Activated CD8-positive, alpha-beta memory T cell treated with anti-CD3 and anti-CD28 coated beads, Interleukin-2, amount 50 U/mL, for 48 hours (primary cell): ENCODE data around the gene GTF2A1L.

Experiments
- DNase-seq: peaks from one replicate; pipeline ENCODE4 v3.0.0-alpha.2; 2020

Gene GTF2A1L

DNA sequence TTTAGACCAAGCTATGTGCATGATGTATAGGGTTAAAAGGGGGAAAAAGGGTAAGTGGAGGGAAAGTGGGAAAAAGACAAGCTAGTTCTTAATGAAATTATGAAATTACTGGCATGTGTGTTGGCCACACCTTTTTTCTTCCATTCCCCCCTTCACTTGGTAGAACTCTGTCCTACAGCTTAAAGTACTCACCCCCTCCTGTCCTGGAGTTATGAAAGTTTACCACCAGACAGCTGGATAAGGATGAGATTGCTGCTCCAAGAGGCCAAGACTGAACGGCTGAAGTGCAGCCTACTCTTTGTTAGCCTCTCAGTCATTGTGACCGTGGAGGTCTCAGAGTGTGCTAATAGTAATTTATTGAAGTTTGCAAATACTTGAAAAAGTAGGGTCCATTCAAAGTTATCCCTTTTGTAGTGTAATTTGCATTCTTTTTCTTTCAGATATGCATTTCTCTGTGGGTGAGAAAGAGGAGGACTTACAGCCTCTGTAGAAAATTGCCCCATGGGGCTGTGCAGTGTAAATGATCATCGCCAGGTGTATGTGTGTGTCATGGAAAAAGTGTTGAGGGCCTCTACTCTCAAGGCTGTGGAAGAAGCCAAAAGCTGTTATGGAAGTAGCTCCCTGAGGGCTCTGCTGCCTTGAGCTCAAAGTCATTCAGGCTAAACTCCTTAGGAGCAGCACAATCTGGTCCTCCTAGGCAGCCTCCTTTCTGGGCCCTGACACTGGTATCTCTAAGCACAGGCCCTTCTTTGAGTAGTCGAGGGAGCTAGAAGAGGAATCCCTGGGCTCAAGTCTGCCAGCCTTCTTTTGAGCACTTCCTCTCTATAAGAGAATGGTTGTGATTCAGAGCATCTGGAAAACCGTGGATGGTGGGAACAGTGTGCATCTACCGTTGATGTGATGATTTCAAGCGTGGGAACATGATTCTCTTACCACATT is 91.7 kb downstream of the GTF2A1L start:
- no peak for DNase-seq

- no peak for DNase-seq
These were observed 93.7 kb downstream of the GTF2A1L start for GRCh38 chr2:48711343-48711742.

- DNase-seq: no peak
These were observed 94.5 kb downstream of the GTF2A1L start for GRCh38 chr2:48712151-48712550.

DNA sequence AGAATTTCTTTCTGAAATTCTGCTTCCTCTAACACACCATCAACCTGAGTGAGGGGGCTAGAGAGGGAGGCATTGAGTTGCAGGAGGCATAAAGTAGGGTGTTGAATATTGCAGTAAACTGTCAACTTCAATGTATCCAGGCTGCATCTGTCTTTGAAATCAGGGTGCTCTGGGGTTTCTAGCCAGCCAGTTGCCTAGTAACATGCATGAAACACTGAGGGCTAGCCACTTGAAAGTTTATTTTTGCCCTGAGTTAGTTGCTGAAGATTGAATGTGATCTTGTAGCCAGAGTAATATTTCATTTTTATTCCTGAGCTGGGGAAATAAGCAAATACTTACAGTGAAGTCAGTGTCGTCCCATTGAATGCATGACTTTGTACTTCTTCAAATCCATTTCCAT is 96.0 kb downstream of the GTF2A1L start:
- no peak for DNase-seq

DNA sequence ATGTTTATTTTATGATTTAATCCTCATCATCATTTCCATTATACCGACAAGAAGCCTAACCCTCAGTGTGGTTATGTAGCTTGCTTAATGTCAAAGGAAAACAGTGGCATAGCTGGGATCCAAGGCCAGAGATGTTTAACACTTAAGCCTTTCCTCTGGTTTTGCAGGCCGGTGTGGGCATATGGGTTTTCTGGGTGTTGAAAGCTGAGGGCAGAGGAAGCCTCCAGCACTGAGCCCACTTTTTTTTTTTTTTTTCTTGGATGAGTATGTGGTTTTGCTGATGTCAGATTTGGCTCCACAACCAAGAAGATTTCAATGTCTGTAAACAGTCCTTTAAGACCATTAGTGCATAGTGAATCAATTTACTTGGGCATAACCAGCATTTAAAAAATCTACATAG is 96.6 kb downstream of the GTF2A1L start:
- no peak for DNase-seq

GRCh38 chr2:48715042-48715899 is 97.6 kb downstream of the GTF2A1L start:
- DNase-seq: no peak

- DNase-seq: no peak
These were observed 98.3 kb downstream of the GTF2A1L start for GRCh38 chr2:48715956-48716355.

DNA sequence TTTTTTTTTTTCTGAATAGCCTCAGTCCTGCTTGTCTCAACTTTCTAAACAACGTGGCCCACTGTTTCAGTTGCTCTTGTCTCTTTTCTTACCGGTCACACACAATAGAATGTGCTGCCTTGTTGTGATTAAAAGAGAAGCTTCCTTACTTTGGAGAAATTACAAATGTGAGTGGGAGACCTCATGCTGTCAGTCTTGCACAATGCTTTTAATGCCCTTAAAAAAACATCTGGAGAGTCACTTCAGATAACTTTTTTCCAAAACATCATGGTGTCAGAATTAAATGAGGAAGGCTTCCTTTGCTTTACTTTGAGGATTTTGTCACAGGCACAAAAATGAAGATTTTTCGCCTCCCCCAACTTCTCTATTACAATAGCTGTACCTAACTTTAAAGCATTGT is 100.2 kb downstream of the GTF2A1L start:
- no peak for DNase-seq

DNA sequence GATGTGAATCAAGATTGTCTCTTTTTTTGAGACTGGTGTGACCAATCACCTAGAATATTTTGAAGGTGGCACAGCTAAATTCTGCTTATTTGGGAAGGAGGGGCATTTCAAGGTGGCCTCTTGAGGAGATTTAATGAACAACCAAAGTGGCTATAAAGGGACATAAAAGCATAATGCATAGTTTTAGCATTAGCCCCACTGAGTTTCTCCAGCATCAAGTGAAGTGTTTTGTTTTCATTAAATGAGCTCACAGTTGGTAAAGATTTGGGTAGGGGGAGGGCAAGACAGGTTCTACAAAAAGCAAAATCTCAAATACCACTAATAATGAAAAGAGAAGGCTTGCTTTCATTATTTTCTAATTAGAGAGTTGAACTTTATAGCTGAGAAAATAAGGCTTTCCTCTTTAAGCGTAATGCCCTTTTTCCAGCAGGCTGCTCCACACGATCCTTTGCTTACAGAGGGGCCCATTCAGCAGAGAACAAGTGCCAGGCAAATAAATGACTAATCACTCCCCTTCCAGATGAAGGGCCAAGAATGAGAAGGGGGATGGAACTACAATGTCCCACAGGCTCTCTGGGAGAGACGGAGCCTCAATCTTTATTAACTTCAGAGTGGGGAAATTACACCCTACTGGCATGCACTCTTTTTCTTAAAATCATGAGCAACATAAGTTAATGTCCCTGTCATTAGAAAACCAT is 102.0 kb downstream of the GTF2A1L start:
- no peak for DNase-seq

DNA sequence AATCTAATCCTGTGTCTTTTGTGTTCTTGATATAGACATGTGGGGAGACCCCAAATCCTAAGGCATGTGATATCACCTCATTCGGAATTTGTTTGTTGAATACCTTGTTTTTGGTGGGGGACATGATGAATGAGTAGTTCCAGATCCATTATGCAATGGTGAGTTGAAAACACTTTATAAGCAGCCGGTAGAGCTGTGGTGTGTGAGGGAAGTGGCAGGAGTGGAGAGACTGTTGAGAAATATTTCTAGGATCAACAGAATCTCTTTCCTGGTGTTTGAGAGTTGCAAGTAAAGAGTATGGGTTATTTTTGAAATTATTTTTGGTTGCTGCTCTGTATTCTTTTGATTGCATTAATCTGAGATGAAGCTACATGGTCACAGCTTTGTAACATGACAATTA is 103.5 kb downstream of the GTF2A1L start:
- no peak for DNase-seq

- DNase-seq: no peak
These were observed 104.7 kb downstream of the GTF2A1L start for GRCh38 chr2:48722391-48722790.

DNA sequence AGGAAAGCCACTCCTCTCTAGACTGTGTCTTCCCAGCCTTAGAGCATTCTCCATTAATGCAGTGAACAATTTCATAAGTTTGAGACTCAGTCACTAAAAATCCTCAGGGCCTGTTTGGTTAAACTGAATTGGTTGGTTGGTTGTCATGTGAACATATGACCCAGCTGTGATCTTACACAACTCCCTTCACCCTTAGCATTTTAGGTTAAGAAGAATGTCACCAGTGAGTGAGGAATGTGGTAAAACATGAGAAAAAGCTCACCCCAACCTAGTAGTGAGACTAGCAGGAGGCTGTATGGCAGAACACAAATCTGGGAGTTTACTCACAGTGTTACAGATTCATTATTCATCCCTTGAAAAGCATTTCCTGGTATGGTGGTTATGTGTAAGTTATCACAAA is 105.5 kb downstream of the GTF2A1L start:
- DNase-seq: no peak

GRCh38 chr2:48724278-48724677 is 106.6 kb downstream of the GTF2A1L start:
- no peak for DNase-seq

GRCh38 chr2:48725696-48726494 is 108.2 kb downstream of the GTF2A1L start:
- DNase-seq: no peak

- no peak for DNase-seq
These were observed 109.9 kb downstream of the GTF2A1L start for GRCh38 chr2:48727560-48727959.

- no peak for DNase-seq
These were observed 110.6 kb downstream of the GTF2A1L start for GRCh38 chr2:48728295-48728694.

DNA sequence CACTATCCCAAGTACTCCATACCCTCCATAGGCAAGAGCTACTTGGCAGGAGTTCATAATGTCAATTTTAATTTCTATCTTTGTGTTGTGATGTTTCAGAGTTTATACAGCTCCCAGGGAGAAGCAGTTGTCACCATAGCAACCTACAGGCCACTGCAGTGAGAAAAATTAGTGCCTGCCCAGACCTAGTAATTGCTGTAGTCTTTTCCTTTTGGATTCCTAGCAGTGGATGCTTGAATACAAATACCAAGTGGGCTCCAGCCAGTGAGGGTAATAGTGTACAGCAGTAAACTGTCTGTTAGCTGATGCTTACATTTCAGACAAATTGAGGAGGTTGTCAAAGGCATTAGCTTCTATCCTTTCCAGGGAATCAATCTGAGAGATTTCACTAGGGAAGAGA is 111.2 kb downstream of the GTF2A1L start:
- DNase-seq: no peak
